ENCODE data around the gene ZNF74. TPM values are rescaled to one million over a fixed set of nuclear protein-coding genes. Genes with fewer than 3 reads are reported as not detected.
"Not testable (repeated sequence)": the region's sequence is repeated elsewhere in the genome, so short reads cannot be mapped to it uniquely, and the experiment has no call there.

ZNF74 gene
- total RNA-seq, 2 donors from 2014 or later: 8.3 to 11.7 TPM

DNA sequence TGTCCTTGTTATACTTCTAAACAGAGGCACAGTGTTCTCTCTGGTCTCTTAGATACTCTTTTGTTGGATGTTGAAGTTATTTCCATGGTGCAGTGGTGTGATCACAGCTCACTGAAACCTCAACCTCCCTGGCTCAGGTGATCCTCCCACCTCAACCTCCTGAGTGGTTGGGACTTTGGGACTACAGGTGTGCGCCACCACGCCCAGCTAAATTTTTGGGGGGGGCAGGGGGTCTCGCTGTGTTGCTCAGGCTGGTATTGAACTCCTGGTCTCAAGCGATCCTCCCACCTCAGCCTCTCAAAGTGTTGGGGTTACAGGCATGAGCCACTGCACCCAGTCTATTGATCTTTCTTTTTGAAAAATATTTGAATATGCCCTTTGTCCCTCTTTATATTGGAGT, 14.9 kb downstream of the ZNF74 start:
- H3K9me3 Mint-ChIP-seq: no peaks in the 10 kb centered on the region
- no peaks in the 10 kb centered on the region for H3K27me3 Mint-ChIP-seq (ENCODE audit: low read depth)
- H3K4me1 Mint-ChIP-seq (ENCODE audit: low read depth): no peaks in the 10 kb centered on the region
- H3K4me3 Mint-ChIP-seq: no peak overlapping the region
- DNase-seq (no peak), ATAC-seq (replicated peaks in 1 of 2) (no peak)
- no peak overlapping the region for H3K27ac Mint-ChIP-seq
- H3K36me3 Mint-ChIP-seq (ENCODE audit: insufficient read depth in 2 of 2): peaks cover 0 to 2% of the 10 kb centered on the region in 2 donors

DNA sequence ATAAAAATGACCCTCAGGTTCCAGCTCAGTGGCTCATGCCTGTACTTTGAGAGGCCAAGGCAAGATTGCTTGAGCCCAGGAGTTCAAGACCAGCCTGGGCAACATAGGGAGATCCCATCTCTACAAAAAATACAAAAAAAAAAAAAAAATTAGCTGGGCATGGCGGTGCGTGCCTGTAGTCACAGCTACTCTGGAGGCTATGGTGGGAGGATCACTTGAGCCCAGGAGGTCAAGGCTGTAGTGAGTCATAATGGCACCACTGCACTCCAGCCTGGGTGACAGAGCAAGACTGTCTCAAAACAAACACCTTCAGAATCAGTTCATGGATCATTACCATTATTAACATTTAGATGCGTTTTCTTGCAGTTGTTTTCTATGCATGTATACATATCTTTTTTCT, 15.4 kb downstream of the ZNF74 start:
- not testable (repeated sequence) for H3K4me3 Mint-ChIP-seq; H3K9me3 Mint-ChIP-seq; ATAC-seq (replicated peaks in 1 of 2)

DNA sequence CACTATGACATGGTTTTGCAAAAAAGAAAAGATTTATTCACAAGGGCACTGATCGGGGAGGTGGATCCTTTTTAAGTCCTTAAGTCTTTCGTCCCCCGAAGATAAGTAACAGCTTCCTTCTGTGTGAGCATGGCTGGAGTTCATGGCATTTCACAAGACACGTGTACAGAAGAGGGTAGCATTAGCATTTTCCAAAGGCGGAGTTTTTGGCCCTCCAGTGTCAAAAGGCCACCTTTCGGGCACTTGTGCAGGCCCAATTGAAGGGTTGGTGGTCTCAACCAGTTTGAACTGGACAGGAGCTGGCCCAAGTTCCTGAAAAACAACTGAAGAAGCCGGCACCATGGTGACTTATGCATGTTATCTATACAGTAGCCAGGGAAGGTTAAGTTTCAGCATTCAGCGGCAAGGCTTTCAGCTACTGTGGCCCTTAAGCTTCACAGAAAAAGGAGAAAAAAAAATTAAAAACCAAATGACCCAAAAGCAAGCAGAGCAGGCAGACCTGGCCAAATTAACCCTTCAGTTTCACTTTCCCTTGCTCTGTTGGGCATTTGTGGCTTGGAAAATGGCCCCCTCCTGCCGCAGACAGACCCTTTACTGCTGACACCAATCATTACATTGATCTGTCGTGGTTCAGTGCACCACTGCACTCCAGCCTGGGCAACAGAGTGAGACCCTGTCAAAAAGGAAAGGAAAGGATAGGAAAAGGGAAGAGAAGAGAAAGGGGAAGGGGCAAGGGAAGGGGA, 18.7 kb downstream of the ZNF74 start:
- no peak for DNase-seq

More for the DNA sequence above, 15.4 kb downstream of the ZNF74 start:
- not testable (repeated sequence) for DNase-seq; H3K36me3 Mint-ChIP-seq (ENCODE audit: insufficient read depth in 2 of 2); H3K4me1 Mint-ChIP-seq (ENCODE audit: low read depth); H3K27ac Mint-ChIP-seq; H3K27me3 Mint-ChIP-seq (ENCODE audit: low read depth)

DNA sequence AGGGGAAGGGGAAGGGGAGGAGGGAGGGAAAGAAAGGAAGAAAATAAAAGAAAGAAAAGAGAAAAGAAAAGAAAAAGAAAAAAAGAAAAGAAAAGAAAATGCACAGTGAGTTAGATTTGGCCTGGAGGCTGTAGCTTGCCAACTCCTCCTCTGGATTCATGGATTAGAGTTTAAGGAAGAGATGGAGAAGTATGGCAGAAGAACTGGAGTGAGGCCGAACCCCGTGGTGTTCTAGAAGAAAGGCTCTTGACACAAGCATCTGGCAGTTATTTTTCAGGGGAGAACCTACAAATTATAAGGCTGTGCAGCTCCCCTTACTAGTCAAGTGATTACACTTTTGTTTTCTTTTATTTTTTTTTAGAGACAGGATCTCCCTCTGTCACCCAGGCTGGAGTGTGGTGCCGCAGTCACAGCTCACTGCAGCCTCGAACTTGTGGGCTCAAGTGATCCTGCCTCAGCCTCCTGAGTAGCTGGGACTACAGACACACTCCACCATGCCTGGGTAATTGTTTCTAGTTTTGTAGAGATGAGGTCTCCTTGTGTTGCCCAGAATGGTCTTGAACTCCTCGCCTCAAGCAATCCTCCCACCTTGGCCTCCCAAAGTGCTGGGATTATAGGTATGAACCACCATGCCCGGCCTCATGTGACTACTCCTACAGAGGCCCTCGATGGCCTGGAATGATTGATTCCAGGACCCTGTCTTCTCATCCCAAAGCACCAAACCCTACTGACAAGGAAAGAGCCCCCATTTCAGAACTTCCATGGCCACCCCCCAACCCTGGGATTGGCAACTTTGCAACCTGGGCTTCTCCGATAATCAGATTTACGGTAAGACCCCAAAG, 19.5 kb downstream of the ZNF74 start:
- H3K27me3 Mint-ChIP-seq (ENCODE audit: low read depth): no peaks in the 10 kb centered on the region
- no peak overlapping the region for H3K4me3 Mint-ChIP-seq
- H3K4me1 Mint-ChIP-seq (ENCODE audit: low read depth): no peaks in the 10 kb centered on the region
- H3K36me3 Mint-ChIP-seq (ENCODE audit: insufficient read depth in 2 of 2): no peaks in the 10 kb centered on the region
- DNase-seq (no peak), ATAC-seq (replicated peaks in 1 of 2) (no peak)
- H3K27ac Mint-ChIP-seq: no peak overlapping the region
- H3K9me3 Mint-ChIP-seq: no peaks in the 10 kb centered on the region

More for the DNA sequence above, 18.7 kb downstream of the ZNF74 start:
- no peak for ATAC-seq (replicated peaks in 1 of 2)
- H3K27ac Mint-ChIP-seq: no peak overlapping the region
- H3K27me3 Mint-ChIP-seq (ENCODE audit: low read depth): no peaks in the 10 kb centered on the region
- H3K4me3 Mint-ChIP-seq: no peak overlapping the region
- H3K4me1 Mint-ChIP-seq (ENCODE audit: low read depth): no peaks in the 10 kb centered on the region
- H3K36me3 Mint-ChIP-seq (ENCODE audit: insufficient read depth in 2 of 2): no peaks in the 10 kb centered on the region
- H3K9me3 Mint-ChIP-seq: no peaks in the 10 kb centered on the region

DNA sequence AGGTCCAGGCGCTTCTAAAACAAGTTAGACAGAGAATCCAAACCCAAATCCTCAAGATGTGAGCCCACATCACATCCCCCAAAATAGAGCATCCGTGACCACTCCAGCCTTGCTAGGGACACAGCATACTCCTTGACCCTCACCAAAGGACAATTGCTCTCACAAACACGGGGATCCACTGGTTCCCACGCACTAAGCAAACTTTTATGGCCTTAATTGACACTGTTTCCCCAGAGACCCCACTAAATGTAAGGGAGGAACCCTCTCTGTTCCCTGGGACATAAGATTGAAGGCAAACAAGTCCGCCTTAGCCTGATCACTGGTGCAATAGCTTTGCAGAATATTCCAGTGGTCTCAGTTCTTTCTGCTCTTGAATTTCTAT, 20.1 kb downstream of the ZNF74 start:
- H3K36me3 Mint-ChIP-seq (ENCODE audit: insufficient read depth in 2 of 2): no peaks in the 10 kb centered on the region

DNA sequence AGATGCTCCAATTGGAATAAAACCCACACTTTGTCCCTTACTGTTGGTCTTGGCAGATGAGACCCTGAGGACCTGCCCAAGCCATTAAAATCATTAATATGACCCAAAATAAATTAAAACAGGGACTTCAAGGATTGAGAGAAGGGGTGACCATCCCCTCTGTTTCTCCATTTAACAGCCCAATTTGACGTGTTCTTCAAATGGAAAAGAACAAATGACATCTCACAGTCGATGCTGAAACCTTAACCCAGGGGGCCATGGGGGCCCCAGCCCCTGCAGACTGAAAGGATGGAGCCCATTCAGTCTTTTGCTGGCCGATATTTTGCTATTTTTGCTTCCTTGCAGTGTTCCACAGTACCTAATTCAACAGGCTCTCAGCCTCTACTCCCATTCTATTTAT, 20.5 kb downstream of the ZNF74 start:
- DNase-seq: no peak
- Mint-ChIP-seq H3K27ac (no peak overlapping the region), H3K36me3 (ENCODE audit: insufficient read depth in 2 of 2) (no peaks in the 10 kb centered on the region), H3K4me3 (no peak overlapping the region), H3K9me3 (no peaks in the 10 kb centered on the region), H3K27me3 (ENCODE audit: low read depth) (no peaks in the 10 kb centered on the region), H3K4me1 (ENCODE audit: low read depth) (no peaks in the 10 kb centered on the region)
- ATAC-seq (replicated peaks in 1 of 2): no peak

More for the DNA sequence above, 20.1 kb downstream of the ZNF74 start:
- Mint-ChIP-seq H3K9me3 (no peaks in the 10 kb centered on the region), H3K4me1 (ENCODE audit: low read depth) (no peaks in the 10 kb centered on the region), H3K4me3 (no peak overlapping the region), H3K27ac (no peak overlapping the region), H3K27me3 (ENCODE audit: low read depth) (no peaks in the 10 kb centered on the region)
- DNase-seq (no peak), ATAC-seq (replicated peaks in 1 of 2) (no peak)

DNA sequence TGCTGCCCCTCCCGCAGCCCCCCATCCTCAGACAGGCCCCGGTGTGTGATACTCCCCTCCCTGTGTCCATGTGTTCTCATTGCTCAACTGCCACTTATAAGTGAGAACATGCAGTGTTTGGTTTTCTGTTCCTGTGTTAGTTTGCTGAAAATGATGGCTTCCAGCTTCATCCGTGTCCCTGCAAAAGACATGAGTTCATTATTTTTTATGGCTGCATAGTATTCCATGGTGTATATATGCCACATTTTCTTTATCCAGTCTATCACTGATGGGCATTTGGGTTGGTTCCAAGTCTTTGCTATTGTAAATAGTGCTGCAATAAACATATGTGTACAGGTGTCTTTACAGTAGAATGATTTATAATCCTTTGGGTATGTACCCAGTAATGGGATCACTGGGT, 21.3 kb downstream of the ZNF74 start:
- not testable (repeated sequence) for ATAC-seq (replicated peaks in 1 of 2); H3K27ac Mint-ChIP-seq; H3K4me3 Mint-ChIP-seq; H3K36me3 Mint-ChIP-seq (ENCODE audit: insufficient read depth in 2 of 2); H3K27me3 Mint-ChIP-seq (ENCODE audit: low read depth); H3K9me3 Mint-ChIP-seq; H3K4me1 Mint-ChIP-seq (ENCODE audit: low read depth); DNase-seq

DNA sequence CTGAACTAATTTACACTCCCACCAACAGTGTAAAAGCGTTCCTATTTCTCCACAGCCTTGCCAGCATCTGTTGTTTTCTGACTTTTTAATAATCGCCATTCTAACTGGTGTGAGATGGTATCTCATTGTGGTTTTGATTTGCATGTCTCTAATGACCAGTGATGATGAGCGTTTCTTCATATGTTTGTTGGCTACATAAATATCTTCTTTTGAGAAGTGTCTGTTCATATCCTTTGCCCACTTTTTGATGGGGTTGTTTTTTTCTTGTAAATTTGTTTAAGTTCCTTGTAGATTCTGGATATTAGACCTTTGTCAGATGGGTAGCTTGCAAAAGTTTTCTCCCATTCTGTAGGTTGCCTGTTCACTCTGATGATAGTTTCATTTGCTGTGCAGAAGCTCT, 21.7 kb downstream of the ZNF74 start:
- not testable (repeated sequence) for H3K27ac Mint-ChIP-seq; DNase-seq; H3K4me1 Mint-ChIP-seq (ENCODE audit: low read depth); H3K36me3 Mint-ChIP-seq (ENCODE audit: insufficient read depth in 2 of 2); H3K27me3 Mint-ChIP-seq (ENCODE audit: low read depth); H3K4me3 Mint-ChIP-seq; H3K9me3 Mint-ChIP-seq; ATAC-seq (replicated peaks in 1 of 2)

DNA sequence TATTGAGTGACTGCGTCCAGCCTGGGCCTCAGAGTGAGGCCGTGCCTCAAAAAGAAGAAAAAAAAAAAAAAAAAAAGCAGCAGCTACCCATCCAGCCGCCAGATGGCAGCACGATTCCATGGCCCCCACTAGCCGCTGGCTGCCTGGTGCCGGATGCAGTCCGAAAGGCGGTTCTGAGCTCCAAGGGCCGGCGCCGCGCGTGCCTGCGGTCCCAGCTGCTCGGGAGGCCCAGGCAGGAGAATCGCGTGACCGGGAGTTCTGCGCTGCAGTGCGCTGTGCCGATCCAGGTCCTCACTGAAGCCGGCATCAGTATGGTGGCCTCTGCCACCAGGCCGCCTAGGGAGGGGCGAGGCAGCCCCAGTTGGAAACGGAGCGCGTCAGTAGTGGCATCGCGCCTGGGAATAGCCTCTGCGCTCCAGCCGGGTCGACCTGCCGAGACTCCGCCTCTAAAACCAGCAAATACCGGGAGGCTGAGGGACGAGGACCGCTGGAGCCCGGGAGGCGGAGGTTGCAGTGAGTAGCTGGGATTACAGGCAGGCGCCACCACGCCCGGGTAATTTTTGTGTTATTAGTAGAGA, 24.3 kb downstream of the ZNF74 start:
- no peak overlapping the region for H3K27ac Mint-ChIP-seq
- H3K4me1 Mint-ChIP-seq (ENCODE audit: low read depth): no peaks in the 10 kb centered on the region
- peak; percentile 73 to 79 for DNase-seq
- ATAC-seq (replicated peaks in 1 of 2): peak; percentile 75 to 83
- peaks cover 1% of the 10 kb centered on the region for H3K27me3 Mint-ChIP-seq (ENCODE audit: low read depth)
- H3K4me3 Mint-ChIP-seq: peak overlapping the region; percentile 50 to 70
- no peaks in the 10 kb centered on the region for H3K9me3 Mint-ChIP-seq
- no peaks in the 10 kb centered on the region for H3K36me3 Mint-ChIP-seq (ENCODE audit: insufficient read depth in 2 of 2)

DNA sequence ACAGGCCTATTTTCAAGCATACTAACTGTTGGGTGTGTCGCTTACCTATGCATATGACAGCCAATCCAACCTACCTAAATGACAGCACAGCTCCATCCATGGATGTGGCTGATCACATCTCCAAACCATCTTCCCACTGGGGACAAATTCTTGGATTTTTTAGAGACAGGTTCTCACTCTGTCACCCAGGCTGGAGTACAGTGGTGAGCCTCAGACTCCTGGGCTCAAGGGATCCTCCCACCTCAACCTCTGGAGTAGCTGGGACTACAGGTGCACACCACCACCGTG, 25.7 kb downstream of the ZNF74 start:
- Mint-ChIP-seq H3K27ac (no peak overlapping the region), H3K9me3 (no peaks in the 10 kb centered on the region), H3K4me3 (no peak overlapping the region), H3K36me3 (ENCODE audit: insufficient read depth in 2 of 2) (no peaks in the 10 kb centered on the region), H3K4me1 (ENCODE audit: low read depth) (no peaks in the 10 kb centered on the region), H3K27me3 (ENCODE audit: low read depth) (peaks cover 6% of the 10 kb centered on the region)
- DNase-seq (no peak), ATAC-seq (replicated peaks in 1 of 2) (no peak)

DNA sequence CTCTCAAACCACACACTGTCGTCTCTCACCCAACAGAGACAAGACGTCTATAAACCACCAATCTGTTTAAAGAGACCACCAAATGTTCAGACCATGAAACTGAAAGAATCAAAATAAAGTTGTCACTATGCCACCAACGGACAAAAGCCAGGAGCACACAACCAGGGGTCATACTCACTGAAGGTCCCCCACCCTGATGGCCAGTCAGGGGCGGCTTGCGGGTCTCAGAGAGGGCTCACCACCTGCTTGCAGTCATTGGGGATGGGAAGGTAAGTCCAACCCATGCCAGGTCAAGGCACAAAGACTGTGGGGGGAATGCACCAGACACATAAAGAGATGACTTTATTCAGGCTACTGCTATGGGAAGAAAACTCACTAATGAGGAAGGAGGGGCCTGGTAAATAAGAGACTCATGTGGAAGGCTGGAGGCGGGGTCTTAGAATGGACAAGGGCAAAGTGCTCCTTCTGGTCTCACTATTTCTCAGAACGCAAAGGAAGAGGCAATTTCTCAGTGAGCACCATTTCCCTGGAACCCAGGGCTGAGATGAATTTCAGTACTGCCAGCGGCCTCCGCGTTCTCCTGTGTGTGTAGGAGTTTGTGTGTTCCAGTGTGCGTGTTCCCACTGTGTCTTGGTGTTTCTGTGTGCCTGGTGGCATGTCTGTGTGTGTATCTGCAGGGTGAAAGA, 26.3 kb downstream of the ZNF74 start:
- no peaks in the 10 kb centered on the region for H3K36me3 Mint-ChIP-seq (ENCODE audit: insufficient read depth in 2 of 2)
- no peak for ATAC-seq (replicated peaks in 1 of 2)
- H3K4me1 Mint-ChIP-seq (ENCODE audit: low read depth): no peaks in the 10 kb centered on the region
- no peak for DNase-seq
- H3K4me3 Mint-ChIP-seq: no peak overlapping the region
- H3K27ac Mint-ChIP-seq: no peak overlapping the region
- no peaks in the 10 kb centered on the region for H3K9me3 Mint-ChIP-seq
- peaks cover 6% of the 10 kb centered on the region for H3K27me3 Mint-ChIP-seq (ENCODE audit: low read depth)

DNA sequence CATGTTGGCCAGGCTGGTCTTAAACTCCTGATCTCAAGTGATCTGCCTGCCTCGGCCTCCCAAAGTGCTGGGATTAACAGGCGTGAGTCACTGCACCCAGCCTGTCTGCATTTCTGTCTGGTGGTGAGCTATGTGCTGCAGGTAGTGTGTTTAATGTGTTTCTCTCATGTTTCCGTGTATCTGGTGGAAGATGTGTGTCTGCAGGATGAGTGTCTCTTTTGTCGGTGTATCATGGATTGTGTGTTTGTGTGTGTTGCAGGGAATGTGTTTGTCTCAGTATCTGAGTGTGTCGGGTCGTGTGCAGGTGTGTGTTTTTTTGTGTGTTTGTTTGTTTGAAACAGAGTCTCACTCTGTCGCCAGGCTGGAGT, 27.5 kb downstream of the ZNF74 start:
- peaks cover 10% of the 10 kb centered on the region for H3K27me3 Mint-ChIP-seq (ENCODE audit: low read depth)
- no peak for ATAC-seq (replicated peaks in 1 of 2)
- H3K4me1 Mint-ChIP-seq (ENCODE audit: low read depth): no peaks in the 10 kb centered on the region
- no peak for DNase-seq
- H3K27ac Mint-ChIP-seq: no peak overlapping the region
- H3K9me3 Mint-ChIP-seq: no peaks in the 10 kb centered on the region
- no peaks in the 10 kb centered on the region for H3K36me3 Mint-ChIP-seq (ENCODE audit: insufficient read depth in 2 of 2)
- no peak overlapping the region for H3K4me3 Mint-ChIP-seq

Data from activated T-cell treated with anti-CD3 and anti-CD28 coated beads, Interleukin-2, amount 50 U/mL, for 72 hours (primary cell).